Measurements from ENCODE around the gene AP3S2.

The AP3S2 gene

DNA sequence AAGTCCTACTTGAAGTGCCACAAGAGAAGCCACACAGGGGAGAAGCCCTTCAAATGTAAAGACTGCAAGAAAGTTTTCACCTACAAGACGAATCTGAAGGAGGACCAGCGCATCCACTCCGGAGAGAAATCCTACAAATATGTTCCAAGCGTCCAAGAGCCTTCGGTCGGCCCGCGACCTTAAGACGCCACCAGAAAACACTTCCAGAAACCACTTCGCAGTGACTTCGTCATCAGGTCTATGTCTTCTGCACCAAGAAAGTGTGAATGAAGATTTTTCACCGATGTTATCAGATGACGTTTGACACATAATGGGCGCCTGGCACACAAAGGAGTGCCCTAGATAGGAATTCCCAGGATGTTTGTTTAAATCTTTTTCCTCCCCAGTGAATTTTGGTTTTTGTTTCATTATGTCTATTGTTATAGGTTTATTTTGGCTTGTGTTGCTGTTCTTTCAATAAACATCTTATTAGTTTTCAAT, 43.0 kb upstream of the AP3S2 start:
- ATAC-seq (ENCODE audit: insufficient read depth, low read depth), result no peak
- H3K9ac ChIP-seq (ENCODE audit: low read depth, low read length), result no peak overlapping the region
- no peak overlapping the region for H2AFZ ChIP-seq (ENCODE audit: low read depth, low read length)
- no peaks in the 10 kb centered on the region for H3K36me3 ChIP-seq (ENCODE audit: insufficient read depth, low read length)
- H3K9me3 ChIP-seq (ENCODE audit: insufficient read depth, low read length, severe bottlenecking), result no peaks in the 10 kb centered on the region
- no peak overlapping the region for H3K4me3 ChIP-seq (ENCODE audit: low read depth in 1 of 2, low read length in 2 of 2)
- DNase-seq, result no peak
- H3K27ac ChIP-seq (ENCODE audit: low read length), result no peak overlapping the region
- H3K79me2 ChIP-seq (ENCODE audit: insufficient read depth, low read length), result no peaks in the 10 kb centered on the region
- H3K4me2 ChIP-seq (ENCODE audit: insufficient read depth, low read length), result no peak overlapping the region
- H4K20me1 ChIP-seq (ENCODE audit: insufficient read depth, low read length), result no peaks in the 10 kb centered on the region
- peaks cover 4% of the 10 kb centered on the region for H3K27me3 ChIP-seq (ENCODE audit: insufficient read depth, low read length, poor library complexity)
- no peak for TF ChIP-seq EZH2 (IDR thresholded peaks at IDR 0.05; ENCODE audit: borderline replicate concordance, low read depth, low read length, severe bottlenecking)
- TF ChIP-seq, protein P1, sequence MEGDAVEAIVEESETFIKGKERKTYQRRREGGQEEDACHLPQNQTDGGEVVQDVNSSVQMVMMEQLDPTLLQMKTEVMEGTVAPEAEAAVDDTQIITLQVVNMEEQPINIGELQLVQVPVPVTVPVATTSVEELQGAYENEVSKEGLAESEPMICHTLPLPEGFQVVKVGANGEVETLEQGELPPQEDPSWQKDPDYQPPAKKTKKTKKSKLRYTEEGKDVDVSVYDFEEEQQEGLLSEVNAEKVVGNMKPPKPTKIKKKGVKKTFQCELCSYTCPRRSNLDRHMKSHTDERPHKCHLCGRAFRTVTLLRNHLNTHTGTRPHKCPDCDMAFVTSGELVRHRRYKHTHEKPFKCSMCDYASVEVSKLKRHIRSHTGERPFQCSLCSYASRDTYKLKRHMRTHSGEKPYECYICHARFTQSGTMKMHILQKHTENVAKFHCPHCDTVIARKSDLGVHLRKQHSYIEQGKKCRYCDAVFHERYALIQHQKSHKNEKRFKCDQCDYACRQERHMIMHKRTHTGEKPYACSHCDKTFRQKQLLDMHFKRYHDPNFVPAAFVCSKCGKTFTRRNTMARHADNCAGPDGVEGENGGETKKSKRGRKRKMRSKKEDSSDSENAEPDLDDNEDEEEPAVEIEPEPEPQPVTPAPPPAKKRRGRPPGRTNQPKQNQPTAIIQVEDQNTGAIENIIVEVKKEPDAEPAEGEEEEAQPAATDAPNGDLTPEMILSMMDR (IDR thresholded peaks at IDR 0.05; ENCODE audit: borderline replicate concordance, extremely low read depth, low read length, poor library complexity, severe bottlenecking), result no peak
- peaks cover 12% of the 10 kb centered on the region for H3K4me1 ChIP-seq (ENCODE audit: insufficient read depth, low read length)

DNA sequence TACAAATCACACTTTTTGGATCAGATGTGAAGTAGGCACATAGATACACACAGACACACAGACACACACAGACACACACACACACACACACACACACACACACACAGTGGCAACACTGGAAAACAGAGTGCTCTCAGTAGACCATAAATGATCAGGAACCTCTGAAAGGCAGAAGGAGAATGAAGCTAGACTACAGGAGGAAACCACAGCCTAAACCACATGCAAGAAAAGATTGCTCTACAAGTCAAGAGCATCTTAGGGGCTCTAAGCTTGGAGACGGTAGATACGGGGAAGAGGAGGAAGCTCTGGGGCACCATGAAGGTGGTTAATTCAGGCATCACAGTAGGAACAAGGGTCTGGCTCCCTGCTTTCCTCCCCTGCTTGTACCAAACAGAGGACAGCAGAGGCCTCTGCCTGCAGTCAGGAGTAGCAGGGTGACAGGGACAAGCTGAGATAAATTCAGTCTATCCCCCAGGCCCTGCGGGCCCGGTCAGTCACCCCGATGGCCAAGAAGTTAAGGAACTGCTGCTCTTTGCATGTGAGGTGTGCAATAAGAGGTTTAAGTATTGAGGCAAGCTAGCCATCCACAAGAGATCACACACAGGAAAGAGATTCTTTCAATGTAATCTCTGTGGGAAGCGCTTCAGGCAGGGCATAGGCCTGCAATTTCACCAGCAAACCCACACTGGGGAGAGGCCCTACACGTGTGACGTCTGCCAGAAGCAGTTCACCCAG, 42.4 kb upstream of the AP3S2 start:
- Histone ChIP-seq H3K27me3 (ENCODE audit: insufficient read depth, low read length, poor library complexity) (peaks cover 4% of the 10 kb centered on the region), H3K9me3 (ENCODE audit: insufficient read depth, low read length, severe bottlenecking) (no peaks in the 10 kb centered on the region), H3K4me2 (ENCODE audit: insufficient read depth, low read length) (no peak overlapping the region), H4K20me1 (ENCODE audit: insufficient read depth, low read length) (no peaks in the 10 kb centered on the region), H3K36me3 (ENCODE audit: insufficient read depth, low read length) (no peaks in the 10 kb centered on the region), H3K79me2 (ENCODE audit: insufficient read depth, low read length) (no peaks in the 10 kb centered on the region), H2AFZ (ENCODE audit: low read depth, low read length) (no peak overlapping the region), H3K9ac (ENCODE audit: low read depth, low read length) (no peak overlapping the region), H3K27ac (ENCODE audit: low read length) (no peak overlapping the region), H3K4me1 (ENCODE audit: insufficient read depth, low read length) (peaks cover 12% of the 10 kb centered on the region), H3K4me3 (ENCODE audit: low read depth in 1 of 2, low read length in 2 of 2) (no peak overlapping the region)
- DNase-seq (peak; percentile 69), ATAC-seq (ENCODE audit: insufficient read depth, low read depth) (peak; percentile 99)
- no peak for TF ChIP-seq EZH2 (IDR thresholded peaks at IDR 0.05; ENCODE audit: borderline replicate concordance, low read depth, low read length, severe bottlenecking)
- TF ChIP-seq, protein P1 (IDR thresholded peaks at IDR 0.05; ENCODE audit: borderline replicate concordance, extremely low read depth, low read length, poor library complexity, severe bottlenecking), result no peak

DNA sequence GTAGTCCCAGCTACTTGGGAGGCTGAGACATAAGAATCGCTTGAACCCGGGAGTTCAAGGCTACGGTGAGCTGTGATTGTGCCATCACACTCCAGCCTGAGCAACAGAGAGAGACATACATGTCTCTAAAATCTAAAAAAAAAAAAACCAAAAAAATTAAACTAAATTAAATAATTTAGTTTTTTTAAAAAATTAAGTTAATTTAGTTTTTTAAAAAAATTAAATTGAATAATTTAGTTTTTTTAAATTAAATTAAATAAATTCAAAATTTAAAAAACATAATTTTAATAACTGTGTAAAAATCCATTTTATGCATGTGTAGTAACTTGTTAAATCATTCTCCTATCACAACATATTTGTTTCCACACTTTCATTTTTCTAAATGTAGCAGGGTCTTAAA, 39.1 kb upstream of the AP3S2 start:
- ATAC-seq (ENCODE audit: insufficient read depth, low read depth), result no peak
- H2AFZ ChIP-seq (ENCODE audit: low read depth, low read length), result no peak overlapping the region
- TF ChIP-seq, protein P1 (IDR thresholded peaks at IDR 0.05; ENCODE audit: borderline replicate concordance, extremely low read depth, low read length, poor library complexity, severe bottlenecking), result no peak
- no peak for TF ChIP-seq EZH2 (IDR thresholded peaks at IDR 0.05; ENCODE audit: borderline replicate concordance, low read depth, low read length, severe bottlenecking)
- H3K4me3 ChIP-seq (ENCODE audit: low read depth in 1 of 2, low read length in 2 of 2), result no peak overlapping the region
- no peak overlapping the region for H3K9ac ChIP-seq (ENCODE audit: low read depth, low read length)
- H4K20me1 ChIP-seq (ENCODE audit: insufficient read depth, low read length), result no peaks in the 10 kb centered on the region
- no peak overlapping the region for H3K4me2 ChIP-seq (ENCODE audit: insufficient read depth, low read length)
- DNase-seq, result no peak
- H3K4me1 ChIP-seq (ENCODE audit: insufficient read depth, low read length), result peaks cover 12% of the 10 kb centered on the region
- no peaks in the 10 kb centered on the region for H3K27me3 ChIP-seq (ENCODE audit: insufficient read depth, low read length, poor library complexity)
- no peak overlapping the region for H3K27ac ChIP-seq (ENCODE audit: low read length)
- H3K9me3 ChIP-seq (ENCODE audit: insufficient read depth, low read length, severe bottlenecking), result no peaks in the 10 kb centered on the region
- H3K36me3 ChIP-seq (ENCODE audit: insufficient read depth, low read length), result no peaks in the 10 kb centered on the region
- no peaks in the 10 kb centered on the region for H3K79me2 ChIP-seq (ENCODE audit: insufficient read depth, low read length)
